AG09309 (cell line): ENCODE measurements around the gene TSSC4.

Source experiments
- DNase-seq: peaks from one replicate; pipeline ENCODE4 v3.0.0-alpha.2; 2010; ENCODE audit warnings: low read depth
- H3K4me3 ChIP-seq: 2 replicates; pipeline ENCODE4 v1.5.1; 2011; ENCODE audit warnings: mild to moderate bottlenecking, low read depth, low read length, moderate library complexity; ENCODE audit not compliant: control insufficient read depth
- TF ChIP-seq, protein P1 (sequence below): IDR thresholded peaks from 2 replicates; pipeline ENCODE4 v1.5.1; 2011; ENCODE audit warnings: mild to moderate bottlenecking, low read depth, low read length, inconsistent platforms; ENCODE audit not compliant: insufficient read depth, control insufficient read depth; ENCODE audit errors: missing control alignments

TSSC4 gene

DNA sequence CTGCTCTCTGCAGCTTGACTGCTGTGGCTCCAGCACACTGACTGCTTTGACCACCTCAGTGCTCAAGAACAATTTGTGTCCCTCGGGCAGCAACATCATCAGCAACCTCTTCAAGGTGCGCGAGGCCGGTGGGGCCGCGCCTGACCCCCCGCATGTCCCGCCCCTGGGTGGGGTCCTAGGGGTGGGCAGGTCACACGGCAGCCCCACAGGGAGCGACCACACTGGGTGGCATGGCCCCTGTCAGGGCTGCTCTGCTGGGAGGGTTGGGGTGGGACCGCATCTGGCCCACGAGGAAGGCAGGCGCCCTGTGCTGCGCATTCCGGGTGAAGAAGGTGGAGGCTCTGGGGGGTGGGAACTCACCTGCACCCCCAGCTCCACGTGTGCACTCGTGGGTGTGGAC lies 4.7 kb upstream of the TSSC4 start:
- TF ChIP-seq, protein P1, sequence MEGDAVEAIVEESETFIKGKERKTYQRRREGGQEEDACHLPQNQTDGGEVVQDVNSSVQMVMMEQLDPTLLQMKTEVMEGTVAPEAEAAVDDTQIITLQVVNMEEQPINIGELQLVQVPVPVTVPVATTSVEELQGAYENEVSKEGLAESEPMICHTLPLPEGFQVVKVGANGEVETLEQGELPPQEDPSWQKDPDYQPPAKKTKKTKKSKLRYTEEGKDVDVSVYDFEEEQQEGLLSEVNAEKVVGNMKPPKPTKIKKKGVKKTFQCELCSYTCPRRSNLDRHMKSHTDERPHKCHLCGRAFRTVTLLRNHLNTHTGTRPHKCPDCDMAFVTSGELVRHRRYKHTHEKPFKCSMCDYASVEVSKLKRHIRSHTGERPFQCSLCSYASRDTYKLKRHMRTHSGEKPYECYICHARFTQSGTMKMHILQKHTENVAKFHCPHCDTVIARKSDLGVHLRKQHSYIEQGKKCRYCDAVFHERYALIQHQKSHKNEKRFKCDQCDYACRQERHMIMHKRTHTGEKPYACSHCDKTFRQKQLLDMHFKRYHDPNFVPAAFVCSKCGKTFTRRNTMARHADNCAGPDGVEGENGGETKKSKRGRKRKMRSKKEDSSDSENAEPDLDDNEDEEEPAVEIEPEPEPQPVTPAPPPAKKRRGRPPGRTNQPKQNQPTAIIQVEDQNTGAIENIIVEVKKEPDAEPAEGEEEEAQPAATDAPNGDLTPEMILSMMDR, result no peak
- DNase-seq, result no peak
- H3K4me3 ChIP-seq, result no peak overlapping the region

DNA sequence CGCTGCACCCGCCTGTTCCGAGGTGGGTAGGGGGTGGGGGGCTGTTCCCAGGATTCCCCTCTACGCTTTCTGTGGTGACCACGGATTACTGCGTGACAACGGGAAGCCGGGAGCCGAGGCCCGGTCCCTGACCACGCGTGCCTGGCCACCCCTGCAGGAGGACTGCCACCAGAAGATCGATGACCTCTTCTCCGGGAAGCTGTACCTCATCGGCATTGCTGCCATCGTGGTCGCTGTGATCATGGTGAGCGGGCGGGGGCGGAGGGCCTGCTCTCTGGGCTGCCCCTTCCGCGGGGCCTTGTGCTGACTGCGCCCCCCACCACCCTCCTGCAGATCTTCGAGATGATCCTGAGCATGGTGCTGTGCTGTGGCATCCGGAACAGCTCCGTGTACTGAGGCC lies 4.1 kb upstream of the TSSC4 start:
- TF ChIP-seq, protein P1, result no peak
- no peak overlapping the region for H3K4me3 ChIP-seq
- no peak for DNase-seq

DNA sequence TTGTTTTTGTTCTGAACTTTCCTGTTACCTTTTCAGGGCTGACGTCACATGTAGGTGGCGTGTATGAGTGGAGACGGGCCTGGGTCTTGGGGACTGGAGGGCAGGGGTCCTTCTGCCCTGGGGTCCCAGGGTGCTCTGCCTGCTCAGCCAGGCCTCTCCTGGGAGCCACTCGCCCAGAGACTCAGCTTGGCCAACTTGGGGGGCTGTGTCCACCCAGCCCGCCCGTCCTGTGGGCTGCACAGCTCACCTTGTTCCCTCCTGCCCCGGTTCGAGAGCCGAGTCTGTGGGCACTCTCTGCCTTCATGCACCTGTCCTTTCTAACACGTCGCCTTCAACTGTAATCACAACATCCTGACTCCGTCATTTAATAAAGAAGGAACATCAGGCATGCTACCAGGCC lies 3.5 kb upstream of the TSSC4 start:
- no peak overlapping the region for H3K4me3 ChIP-seq
- TF ChIP-seq, protein P1, result no peak
- no peak for DNase-seq

DNA sequence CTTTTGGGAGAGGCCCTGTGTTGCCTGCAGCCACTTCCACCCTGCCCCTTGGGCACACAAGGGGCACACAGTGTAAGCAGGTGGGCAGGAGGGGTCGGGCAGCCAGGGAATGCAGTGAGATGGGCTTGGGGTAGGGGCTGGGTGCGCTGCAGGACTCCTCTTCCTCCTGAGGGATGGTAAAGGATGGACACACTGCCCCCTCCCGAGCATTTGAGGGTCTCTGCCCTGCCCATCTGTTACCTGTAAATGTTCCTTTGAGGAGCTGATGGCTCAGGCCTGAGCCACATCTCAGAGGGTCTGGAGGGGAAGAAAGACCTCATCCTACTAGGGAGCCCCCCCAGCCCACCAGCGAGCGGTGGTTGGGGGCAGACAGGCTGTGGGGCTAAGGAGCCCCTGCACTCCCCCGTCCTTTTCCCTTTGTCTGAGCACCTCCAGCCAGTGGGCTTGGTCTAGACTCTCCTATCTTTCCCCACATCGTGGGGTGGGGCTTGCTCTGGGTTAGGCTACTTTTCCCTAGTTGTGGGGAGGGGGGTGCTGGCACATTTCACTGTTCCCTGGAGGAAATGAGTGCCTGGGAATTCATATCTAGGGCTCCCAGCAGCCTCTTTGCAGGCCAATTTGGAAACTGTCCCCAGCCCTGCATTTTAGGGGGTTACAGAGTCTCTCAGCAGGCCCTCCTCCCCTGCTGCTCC lies 1.7 kb upstream of the TSSC4 start:
- H3K4me3 ChIP-seq, result peak overlapping the region; percentile 91
- DNase-seq, result no peak
- TF ChIP-seq, protein P1, result peak; percentile 3

DNA sequence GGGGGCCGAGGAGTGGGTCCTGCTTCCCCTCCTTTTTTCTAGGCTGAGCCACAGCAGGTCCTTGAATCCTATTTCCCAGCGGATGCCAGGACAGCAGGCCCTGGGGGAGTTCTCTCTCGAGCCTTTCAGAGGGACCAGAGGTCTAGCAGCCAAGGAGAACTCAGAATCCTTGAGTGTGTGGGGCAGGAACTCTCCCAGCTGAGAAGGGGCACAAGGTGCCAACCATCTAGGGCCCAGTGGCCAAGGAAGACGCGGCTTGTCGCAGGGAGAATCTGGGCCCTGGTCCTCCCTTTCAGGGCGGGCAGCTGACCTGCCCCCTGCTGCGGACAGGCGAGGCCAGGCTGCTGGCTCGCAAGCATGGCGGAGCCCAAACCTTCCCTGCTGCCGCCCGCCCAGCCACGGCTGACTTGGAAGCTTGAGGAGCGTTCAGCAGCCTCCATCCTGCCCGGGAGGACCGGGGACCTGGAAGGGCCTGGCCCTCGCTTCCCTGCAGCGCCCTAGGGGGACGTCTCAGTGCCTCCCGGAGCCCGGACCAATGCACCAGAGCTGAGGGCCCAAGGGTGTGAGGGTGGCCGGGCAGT lies 972 bp upstream of the TSSC4 start:
- TF ChIP-seq, protein P1, result no peak
- H3K4me3 ChIP-seq, result peak overlapping the region; percentile 91
- no peak for DNase-seq

DNA sequence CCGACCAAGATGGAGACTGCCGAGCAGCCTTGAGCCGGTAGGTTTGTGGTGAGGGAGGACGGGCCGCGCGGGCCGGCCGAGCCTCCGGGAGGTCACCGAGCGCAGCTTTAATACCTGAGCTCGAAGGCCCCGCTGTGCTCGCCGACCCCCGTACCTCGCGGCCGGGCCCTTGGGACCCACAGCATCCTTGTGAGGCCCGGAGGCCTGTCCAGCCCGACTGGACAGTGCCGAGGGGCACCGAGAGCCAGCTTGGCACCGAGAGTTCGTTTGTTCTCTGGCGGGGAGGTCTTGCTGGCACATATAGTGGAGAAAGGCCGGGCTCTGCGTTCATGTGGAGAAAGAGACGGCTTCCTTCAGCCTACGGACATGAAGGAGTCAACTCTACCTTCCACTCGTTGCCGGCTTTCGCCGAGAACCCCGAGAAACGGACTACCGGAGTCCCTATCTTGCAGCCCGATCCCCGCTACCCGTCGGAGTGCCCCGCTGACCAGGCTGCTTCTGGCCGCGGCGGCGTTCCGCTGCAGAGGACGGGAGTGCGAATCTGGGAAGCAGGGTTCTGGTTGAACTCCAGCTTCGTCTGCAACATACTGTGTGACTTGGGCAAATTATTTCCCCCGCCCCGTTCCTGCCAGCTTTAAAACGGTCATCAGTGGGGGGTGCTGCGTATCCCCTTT lies 349 bp downstream of the TSSC4 start:
- peak overlapping the region; percentile 54 for H3K4me3 ChIP-seq
- DNase-seq, result no peak
- TF ChIP-seq, protein P1, result no peak
